A673 (cell line): ENCODE data around the gene PDZD11. TPM values are rescaled to one million over a fixed set of nuclear protein-coding genes. Genes with fewer than 3 reads are reported as not detected.

Source experiments
- Bru-seq: library from RNA; stranded (reverse); fragments of 400-500 nt; gene quantifications from one replicate; lab custom pipeline; 2021; lab: Mats Ljungman, UMichigan
- BruChase-seq, 2 experiments: library from RNA; stranded (reverse); fragments of 400-500 nt; gene quantifications; one replicate each; lab custom pipeline; 2021; lab: Mats Ljungman, UMichigan
- BruUV-seq: library from RNA; stranded (reverse); fragments of 400-500 nt; replicated peaks from 2 replicates; lab custom pipeline; 2021; lab: Mats Ljungman, UMichigan
- CTCF ChIA-PET: fragments of 300-600 bp; sonication (Branson Sonifier 250); formaldehyde crosslinking; loops from one replicate; lab custom pipeline; 2022; ENCODE audit warnings: antibody characterized with exemption; lab: Charles Lee
- POLR2A ChIA-PET: fragments of 300-600 bp; sonication (Branson Sonifier 250); formaldehyde crosslinking; loops from one replicate; lab custom pipeline; 2022; ENCODE audit warnings: antibody characterized with exemption; ENCODE audit not compliant: low non-redundant PET; lab: Charles Lee
- DNase-seq: peaks from one replicate; pipeline ENCODE4 v3.0.0-alpha.2; 2015; ENCODE audit warnings: low spot score
- H3K27ac ChIP-seq: fragments of 200-600 bp; sonication (generic); 2 replicates; pipeline ENCODE4 v1.5.1; 2016; ENCODE audit warnings: mixed run types, low read depth, mild to moderate bottlenecking, mixed read lengths, antibody characterized with exemption, low read length; ENCODE audit not compliant: poor library complexity, severe bottlenecking
- H3K27me3 ChIP-seq: fragments of 200-600 bp; sonication (generic); replicated peaks from 2 replicates; pipeline ENCODE4 v1.6.1; 2017; ENCODE audit warnings: mixed run types, low read depth, mild to moderate bottlenecking, mixed read lengths, antibody characterized with exemption, low read length; ENCODE audit not compliant: insufficient read depth, poor library complexity
- H3K36me3 ChIP-seq: fragments of 200-600 bp; sonication (generic); 2 replicates; pipeline ENCODE4 v1.6.1; 2016; ENCODE audit warnings: mixed run types, mild to moderate bottlenecking, mixed read lengths, antibody characterized with exemption, low read length; ENCODE audit not compliant: insufficient read depth, poor library complexity, severe bottlenecking
- H3K4me1 ChIP-seq: fragments of 200-600 bp; sonication (generic); 2 replicates; pipeline ENCODE4 v1.6.1; 2017; ENCODE audit warnings: mixed run types, mild to moderate bottlenecking, mixed read lengths, antibody characterized with exemption, low read length; ENCODE audit not compliant: insufficient read depth, poor library complexity, severe bottlenecking
- H3K4me3 ChIP-seq: fragments of 200-600 bp; sonication (generic); 2 replicates; pipeline ENCODE4 v1.5.1; 2016; ENCODE audit warnings: low read depth, mixed run types, mild to moderate bottlenecking, mixed read lengths, low read length; ENCODE audit not compliant: poor library complexity, severe bottlenecking
- H3K9me3 ChIP-seq: fragments of 200-600 bp; sonication (generic); 2 replicates; pipeline ENCODE4 v1.6.1; 2016; ENCODE audit warnings: mixed run types, low read depth, mild to moderate bottlenecking, mixed read lengths, antibody characterized with exemption, low read length; ENCODE audit not compliant: poor library complexity, severe bottlenecking
- CTCF ChIP-seq: fragments of 300-800, 200-600 bp; sonication (generic); conservative IDR thresholded peaks from 2 replicates; pipeline ENCODE4 v1.5.1; 2017; ENCODE audit warnings: low read depth, mild to moderate bottlenecking, antibody characterized with exemption, low read length, moderate library complexity, mixed read lengths
- EZH2 ChIP-seq: fragments of 200-600 bp; sonication (generic); IDR thresholded peaks from 2 replicates; pipeline ENCODE4 v1.6.1; 2017; ENCODE audit warnings: borderline replicate concordance, low read depth, mild to moderate bottlenecking, mixed read lengths, antibody characterized with exemption, low read length; ENCODE audit not compliant: poor library complexity, severe bottlenecking
- intact Hi-C: fragments of 100-400 bp; cut with micrococcal nuclease; formaldehyde crosslinking; loops from one replicate; pipeline ENCODE4 v1.10.0; 2022; ENCODE audit not compliant: unreplicated experiment
- long read RNA-seq: library from polyadenylated mRNA; stranded (forward); transcript quantifications from one replicate; pipeline ENCODE4 v2.0.0, GENCODE V29; 2022
- total RNA-seq: library from RNA; stranded (reverse); gene quantifications from 2 replicates; pipeline ENCODE4 v1.2.3, GENCODE V29; 2021

The PDZD11 gene, protein sequence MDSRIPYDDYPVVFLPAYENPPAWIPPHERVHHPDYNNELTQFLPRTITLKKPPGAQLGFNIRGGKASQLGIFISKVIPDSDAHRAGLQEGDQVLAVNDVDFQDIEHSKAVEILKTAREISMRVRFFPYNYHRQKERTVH
- total RNA-seq: 57.2 and 60.8 TPM in 2 replicates
- Bru-seq, nascent RNA: percentile 71 among the genes with signal in this experiment
- BruChase-seq, experiment 1, labeled RNA remaining after a 2-hour chase: percentile 58 among the genes with signal in this experiment
- BruChase-seq, experiment 2, labeled RNA remaining after a 6-hour chase: percentile 76 among the genes with signal in this experiment
- long read RNA-seq, transcript PDZD11-201 (7 exons, 1,043 nt): major isoform, 91 of 113 reads
- long read RNA-seq, transcript PDZD11-202 (8 exons, 784 nt): minor isoform, 7 of 113 reads
- long read RNA-seq, partial matches to known transcripts: 1 of 113 reads
- long read RNA-seq, other reads (novel, unspliced or antisense): 14 of 113 reads

GRCh38 chrX:70289793-70290770 is at the start of gene PDZD11, which contains the start of gene KIF4A:
PDZD11 (minus strand) TSS chrX:70289927; CDS start chrX:70289341, 586 bp downstream.
KIF4A (plus strand) TSS chrX:70290104; CDS start chrX:70290459, 355 bp downstream.
- TSS peak; percentile 55 for BruUV-seq
- intact Hi-C loops: no loop called here

DNA sequence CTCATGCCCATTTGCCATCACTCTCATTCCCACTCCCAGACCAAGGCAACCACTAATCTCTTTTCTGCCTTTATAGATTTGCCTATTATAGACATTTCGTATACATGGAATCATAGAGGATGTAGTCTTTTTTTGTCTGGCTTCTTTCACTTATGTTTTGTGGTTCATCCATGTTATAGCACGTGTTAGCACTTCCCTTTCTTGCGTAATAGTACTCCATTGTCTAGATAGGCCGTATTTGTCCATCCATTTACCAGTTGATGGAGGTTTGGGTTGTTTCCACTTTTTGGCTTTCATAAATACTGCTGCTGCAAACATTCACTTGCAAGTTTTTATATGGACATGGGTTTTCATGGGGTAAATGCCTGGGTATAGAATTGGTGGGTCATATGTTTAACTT is 48.6 kb upstream of the PDZD11 start:
- POLR2A ChIA-PET: no interaction called here
- intact Hi-C loops: no loop called here

More at GRCh38 chrX:70289793-70290770, at the start of gene PDZD11, which contains the start of gene KIF4A:
- ChIA-PET POLR2A (no interaction called here), CTCF (no interaction called here)
- H3K4me3 ChIP-seq: peak within 1 kb of the TSS; percentile 59
- H3K36me3 ChIP-seq: no peaks in the 10 kb centered on the region
- peaks cover 2% of the 10 kb centered on the region for H3K4me1 ChIP-seq
- no peak for TF ChIP-seq EZH2
- TF ChIP-seq CTCF: no peak
- no peaks in the 10 kb centered on the region for H3K27me3 ChIP-seq
- peak within 1 kb of the TSS; percentile 76 for H3K27ac ChIP-seq
- peak; percentile 83 for DNase-seq
- no peaks in the 10 kb centered on the region for H3K9me3 ChIP-seq

More for the DNA sequence above, 48.6 kb upstream of the PDZD11 start:
- H3K27me3 ChIP-seq: no peaks in the 10 kb centered on the region
- peaks cover 36% of the 10 kb centered on the region for H3K36me3 ChIP-seq
- TF ChIP-seq EZH2 (no peak), CTCF (no peak)
- no peak overlapping the region for H3K4me3 ChIP-seq
- DNase-seq: no peak
- H3K9me3 ChIP-seq: no peaks in the 10 kb centered on the region
- no TSS peak for BruUV-seq
- CTCF ChIA-PET: no interaction called here
- H3K27ac ChIP-seq: no peak overlapping the region
- H3K4me1 ChIP-seq: no peaks in the 10 kb centered on the region
